Gastroesophageal sphincter (tissue), 4 donors: ENCODE data around the gene STK35. TPM values are rescaled to one million over a fixed set of nuclear protein-coding genes. Genes with fewer than 3 reads are reported as not detected.
A peak's percentile ranks its signal among the peaks of the same experiment; 100 is the strongest.

ENCODE experiments used
- ATAC-seq: fragments of 150-250 bp; one replicate; pipeline ENCODE4 v1.9.1; 2016; ENCODE audit warnings: mild to moderate bottlenecking, moderate library complexity
- H3K27ac ChIP-seq, 4 donors: fragments of 200-600 bp; sonication (generic) in 3 of 4; 1 replicate in 3 of 4; 2 replicates in 1 of 4; pipeline ENCODE4 v1.5.1; 2016 to 2019
- H3K27me3 ChIP-seq: fragments of 200-600 bp; sonication (generic); one replicate; pipeline ENCODE4 v1.5.1; 2019
- H3K36me3 ChIP-seq, 2 donors: fragments of 200-600 bp; sonication (generic); one replicate each; pipeline ENCODE4 v1.5.1; 2019; ENCODE audit warnings: control low read depth in 1 of 2
- H3K4me1 ChIP-seq, 3 donors: fragments of 200-600 bp; sonication (generic); 1 replicate in 2 of 3; 2 replicates in 1 of 3; pipeline ENCODE4 v1.5.1; 2016 to 2019; ENCODE audit warnings: control low read depth in 2 of 3
- H3K4me3 ChIP-seq, 2 donors: fragments of 200-600 bp; sonication (generic); one replicate each; pipeline ENCODE4 v1.5.1; 2019; ENCODE audit warnings: mild to moderate bottlenecking in 1 of 2, moderate library complexity in 1 of 2
- H3K9me3 ChIP-seq, 3 donors: fragments of 200-600 bp; sonication (generic); one replicate each; pipeline ENCODE4 v1.5.1; 2017 to 2019; ENCODE audit warnings: control low read depth in 2 of 3
- EP300 ChIP-seq: sonication (generic); formaldehyde crosslinking; IDR thresholded peaks from one replicate; pipeline ENCODE4 v1.6.1; 2017; ENCODE audit warnings: antibody characterized with exemption, mild to moderate bottlenecking
- POLR2A ChIP-seq, 2 donors: fragments of 450-650 bp; IDR thresholded peaks; one replicate each; pipeline ENCODE4 v1.6.1; 2017; ENCODE audit warnings: antibody characterized with exemption in 2 of 2, mild to moderate bottlenecking in 2 of 2, moderate library complexity in 1 of 2
- POLR2AphosphoS5 ChIP-seq: sonication (generic); formaldehyde crosslinking; IDR thresholded peaks from one replicate; pipeline ENCODE4 v1.6.1; 2017; ENCODE audit warnings: antibody characterized with exemption
- WGBS, 2 donors: methylation state at CpG; one replicate each; pipeline ENCODE4 v1.1.5; 2018; ENCODE audit warnings: low coverage in 1 of 2; 5-methylcytosine and 5-hydroxymethylcytosine counted together
- total RNA-seq, 4 donors: library from RNA; depleted of rRNA; stranded (reverse); fragments of >200 nt; gene quantifications; one replicate each; pipeline ENCODE4 v1.1.0, GENCODE V29; 2016
- TF ChIP-seq, protein P1 (sequence below), 4 experiments: fragments of 200-600 bp in 2 of 4; fragments of 450-650 bp in 2 of 4; sonication (generic) in 1 of 4; IDR thresholded peaks; one replicate each; pipeline ENCODE4 v1.5.1; 2017 to 2019; ENCODE audit warnings: antibody characterized with exemption in 4 of 4, mild to moderate bottlenecking in 2 of 4, moderate library complexity in 2 of 4

STK35 gene
- total RNA-seq, 4 donors from 2014 or later: 18.3 to 24.6 (median 20.4) TPM

DNA sequence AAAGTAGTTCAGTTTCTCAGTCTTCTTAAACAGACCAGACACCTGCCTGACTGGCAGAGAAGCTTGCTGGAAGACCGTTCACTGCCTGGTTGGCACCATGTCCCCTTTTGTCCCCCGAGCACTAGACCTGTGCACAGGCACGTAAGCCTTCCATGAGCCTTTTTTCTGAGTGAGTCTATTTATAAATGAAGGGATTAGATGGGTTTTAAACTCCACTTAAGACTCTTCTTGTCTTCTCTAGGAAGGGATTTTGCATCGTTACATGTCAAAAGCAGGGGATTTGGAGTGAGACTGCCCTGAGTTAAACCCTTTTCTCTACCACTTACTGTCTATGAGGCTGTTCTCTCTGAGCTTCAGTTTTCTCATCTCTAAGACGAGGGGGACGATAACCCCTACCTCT, 37.6 kb downstream of the STK35 start:
- peaks cover 5 to 90% (median 37%) of the 10 kb centered on the region in 3 donors for H3K4me1 ChIP-seq
- no peak overlapping the region for H3K4me3 ChIP-seq
- WGBS, 2 donors: 62 to 70% methylated on average over 3 to 4 of the region's 6 CpGs
- peaks cover 0 to 3% of the 10 kb centered on the region in 2 donors for H3K36me3 ChIP-seq
- H3K27me3 ChIP-seq: no peaks in the 10 kb centered on the region
- no peak for ATAC-seq
- H3K9me3 ChIP-seq: no peaks in the 10 kb centered on the region
- H3K27ac ChIP-seq: no peak overlapping the region
- TF ChIP-seq, protein P1, sequence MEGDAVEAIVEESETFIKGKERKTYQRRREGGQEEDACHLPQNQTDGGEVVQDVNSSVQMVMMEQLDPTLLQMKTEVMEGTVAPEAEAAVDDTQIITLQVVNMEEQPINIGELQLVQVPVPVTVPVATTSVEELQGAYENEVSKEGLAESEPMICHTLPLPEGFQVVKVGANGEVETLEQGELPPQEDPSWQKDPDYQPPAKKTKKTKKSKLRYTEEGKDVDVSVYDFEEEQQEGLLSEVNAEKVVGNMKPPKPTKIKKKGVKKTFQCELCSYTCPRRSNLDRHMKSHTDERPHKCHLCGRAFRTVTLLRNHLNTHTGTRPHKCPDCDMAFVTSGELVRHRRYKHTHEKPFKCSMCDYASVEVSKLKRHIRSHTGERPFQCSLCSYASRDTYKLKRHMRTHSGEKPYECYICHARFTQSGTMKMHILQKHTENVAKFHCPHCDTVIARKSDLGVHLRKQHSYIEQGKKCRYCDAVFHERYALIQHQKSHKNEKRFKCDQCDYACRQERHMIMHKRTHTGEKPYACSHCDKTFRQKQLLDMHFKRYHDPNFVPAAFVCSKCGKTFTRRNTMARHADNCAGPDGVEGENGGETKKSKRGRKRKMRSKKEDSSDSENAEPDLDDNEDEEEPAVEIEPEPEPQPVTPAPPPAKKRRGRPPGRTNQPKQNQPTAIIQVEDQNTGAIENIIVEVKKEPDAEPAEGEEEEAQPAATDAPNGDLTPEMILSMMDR (IDR thresholded peaks at IDR 0.05): no peak
- TF ChIP-seq POLR2A (IDR thresholded peaks at IDR 0.05): no peak
- no peak for TF ChIP-seq EP300
- no peak for TF ChIP-seq POLR2AphosphoS5

DNA sequence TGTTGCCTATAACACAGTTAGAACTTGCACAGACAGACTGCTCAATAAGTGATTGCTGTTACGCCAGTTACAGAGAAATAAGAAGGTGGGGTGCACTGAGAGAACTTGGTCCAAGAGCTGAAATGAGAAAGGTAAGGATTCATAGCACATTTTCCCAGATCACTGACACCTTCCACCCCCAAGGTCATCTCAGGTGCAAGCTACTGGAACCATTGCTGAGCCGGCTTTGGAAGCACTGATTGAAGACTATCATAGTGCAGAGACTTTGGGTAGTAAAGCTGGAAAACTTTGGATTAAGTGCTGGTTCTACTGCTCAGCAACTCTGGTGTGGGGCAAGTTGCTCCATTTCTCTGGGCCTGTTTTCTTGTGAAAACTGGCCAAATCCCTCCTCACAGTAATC, 38.1 kb downstream of the STK35 start:
- Histone ChIP-seq H3K9me3 (no peaks in the 10 kb centered on the region), H3K4me3 (no peak overlapping the region), H3K27me3 (no peaks in the 10 kb centered on the region), H3K27ac (peak overlapping the region in 3 of 4 donors; percentile 6 to 60 (median 52)), H3K36me3 (peaks cover 0 to 8% of the 10 kb centered on the region in 2 donors), H3K4me1 (peaks cover 5 to 85% (median 32%) of the 10 kb centered on the region in 3 donors)
- TF ChIP-seq, protein P1 (IDR thresholded peaks at IDR 0.05): no peak
- TF ChIP-seq POLR2AphosphoS5 (no peak), POLR2A (IDR thresholded peaks at IDR 0.05) (no peak), EP300 (no peak)
- 60% methylated on average over 1 of the region's 2 CpGs; no CpG with 5 or more reads in 1 of the 2 donors for WGBS, 2 donors
- ATAC-seq: no peak

- Histone ChIP-seq H3K27ac (peak overlapping the region in 3 of 4 donors; percentile 6 to 60 (median 52)), H3K27me3 (no peaks in the 10 kb centered on the region), H3K36me3 (peaks cover 0 to 16% of the 10 kb centered on the region in 2 donors), H3K9me3 (no peaks in the 10 kb centered on the region), H3K4me1 (peaks cover 5 to 77% (median 25%) of the 10 kb centered on the region in 3 donors), H3K4me3 (no peak overlapping the region)
- peak; percentile 84 for ATAC-seq
- WGBS, 2 donors: 25% methylated on average over 1 of the region's 1 CpG; no CpG with 5 or more reads in 1 of the 2 donors
- peak; percentile 83 for TF ChIP-seq POLR2AphosphoS5
- TF ChIP-seq, protein P1 (IDR thresholded peaks at IDR 0.05): no peak
Measured at GRCh38 chr20:2140561-2140960, 38.9 kb downstream of the STK35 start.

DNA sequence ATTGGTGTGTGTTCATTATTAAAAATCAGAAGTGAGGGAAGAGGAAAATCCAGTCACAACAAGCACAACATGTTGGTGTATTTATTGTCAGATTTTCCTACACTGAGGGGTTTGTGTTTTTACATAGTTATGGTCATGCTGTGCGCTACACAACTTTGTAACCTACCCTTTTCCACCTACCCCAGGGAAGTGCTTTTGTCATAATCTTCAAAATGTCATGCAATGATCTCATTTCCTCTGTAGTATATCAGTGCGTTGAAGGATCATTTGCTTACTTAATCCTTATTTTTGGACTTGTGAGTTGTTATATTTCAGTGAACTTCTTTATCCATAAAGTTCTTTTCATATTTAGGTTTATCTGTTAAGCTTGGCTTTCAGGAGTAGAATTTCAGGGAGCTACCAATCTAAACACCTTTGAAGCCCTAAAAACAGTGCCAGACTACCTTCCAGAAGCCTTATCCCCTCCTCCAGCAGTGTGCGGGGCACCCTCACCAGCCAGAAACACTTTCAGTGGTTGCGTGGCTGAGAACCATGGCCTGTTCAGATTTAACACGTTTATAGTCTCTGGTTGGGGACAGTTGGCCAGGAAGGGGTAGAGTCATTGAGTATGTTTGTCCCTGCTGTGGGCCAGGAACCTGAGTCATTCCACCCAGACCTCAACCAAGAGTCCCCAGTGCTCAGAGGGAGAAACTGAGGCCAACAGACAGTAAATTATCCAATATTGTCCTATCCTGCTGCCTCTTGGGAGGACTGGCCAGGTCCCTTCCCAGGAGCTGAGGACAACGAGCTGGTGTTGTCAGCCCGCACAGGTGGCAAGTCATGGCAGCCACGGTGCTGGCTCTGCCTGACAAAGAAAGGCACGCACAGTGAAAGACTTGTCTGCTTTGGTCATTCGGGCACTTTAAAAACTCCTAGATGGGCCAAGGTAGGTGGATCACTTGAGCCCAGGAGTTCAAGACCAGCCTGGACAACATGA, 40.3 kb downstream of the STK35 start:
- peak overlapping the region in 1 of 4 donors; percentile 60 for H3K27ac ChIP-seq
- H3K4me1 ChIP-seq: peaks cover 5 to 63% (median 25%) of the 10 kb centered on the region in 3 donors
- no peaks in the 10 kb centered on the region for H3K9me3 ChIP-seq
- no peaks in the 10 kb centered on the region for H3K27me3 ChIP-seq
- 81 to 93% methylated on average over 3 to 10 of the region's 10 CpGs for WGBS, 2 donors
- H3K36me3 ChIP-seq: peaks cover 0 to 29% of the 10 kb centered on the region in 2 donors
- no peak overlapping the region for H3K4me3 ChIP-seq
- no peak for ATAC-seq
- TF ChIP-seq POLR2A (IDR thresholded peaks at IDR 0.05) (no peak), EP300 (no peak), POLR2AphosphoS5 (no peak)
- TF ChIP-seq, protein P1 (IDR thresholded peaks at IDR 0.05): no peak
